Upper lobe of right lung (tissue), 1 donor: ENCODE data around the gene ZCCHC24. TPM values are rescaled to one million over a fixed set of nuclear protein-coding genes. Genes with fewer than 3 reads are reported as not detected.

Experiments
- ATAC-seq: fragments of 200-7000 bp; cut with Tn5 transposase; one replicate; pipeline ENCODE4 v1.9.1; 2020; ENCODE audit warnings: mild to moderate bottlenecking, moderate library complexity
- DNase-seq: peaks from one replicate; pipeline ENCODE4 v3.0.0-alpha.2; 2020
- H3K27ac ChIP-seq: fragments of 200-600 bp; one replicate; pipeline ENCODE4 v1.8.0; 2022
- H3K27me3 ChIP-seq: fragments of 200-600 bp; one replicate; pipeline ENCODE4 v1.8.0; 2022; ENCODE audit warnings: mild to moderate bottlenecking
- H3K36me3 ChIP-seq: fragments of 200-600 bp; one replicate; pipeline ENCODE4 v1.8.0; 2022
- H3K4me1 ChIP-seq: fragments of 200-600 bp; one replicate; pipeline ENCODE4 v1.8.0; 2022
- H3K4me3 ChIP-seq: fragments of 200-600 bp; one replicate; pipeline ENCODE4 v1.8.0; 2022; ENCODE audit warnings: mild to moderate bottlenecking
- H3K9me3 ChIP-seq: fragments of 200-600 bp; one replicate; pipeline ENCODE4 v1.8.0; 2022
- CTCF ChIP-seq: fragments of 200-600 bp; IDR thresholded peaks from one replicate; pipeline ENCODE4 v1.8.0; 2022; ENCODE audit warnings: antibody characterized with exemption
- intact Hi-C: fragments of 100-400 bp; cut with DNase I; formaldehyde crosslinking; loops from one replicate; pipeline ENCODE4 v1.11.0; 2022
- total RNA-seq: library from RNA; stranded (reverse); fragmentation: NEBNext Ultra II Directional; extraction: Animal tissue kit (Norgen Biotek cat#: 25700); gene quantifications from one replicate; pipeline ENCODE4 v1.2.1, GENCODE V29; 2021
- donor health status: DM: no; HTN: yes; CAD: no; lungs with severe emphysema.

Gene ZCCHC24
- total RNA-seq, 1 donor from 2014 or later: 32.4 TPM

GRCh38 chr10:79386637-79387465, 58.6 kb downstream of the ZCCHC24 start:
- ATAC-seq: no peak
- Histone ChIP-seq H3K36me3 (peaks cover 4% of the 10 kb centered on the region), H3K4me3 (no peak overlapping the region), H3K4me1 (no peaks in the 10 kb centered on the region), H3K9me3 (no peaks in the 10 kb centered on the region), H3K27me3 (no peaks in the 10 kb centered on the region), H3K27ac (no peak overlapping the region)
- no peak for TF ChIP-seq CTCF
- intact Hi-C loops: no loop called here
- peak; percentile 51 for DNase-seq

- no peaks in the 10 kb centered on the region for H3K9me3 ChIP-seq
- H3K36me3 ChIP-seq: peaks cover 4% of the 10 kb centered on the region
- peaks cover 5% of the 10 kb centered on the region for H3K4me1 ChIP-seq
- no peak overlapping the region for H3K27ac ChIP-seq
- no peak overlapping the region for H3K4me3 ChIP-seq
- H3K27me3 ChIP-seq: no peaks in the 10 kb centered on the region
- no peak for TF ChIP-seq CTCF
- DNase-seq (peak; percentile 55), ATAC-seq (no peak)
- intact Hi-C loops: no loop called here
Observed at GRCh38 chr10:79385804-79386531, 59.5 kb downstream of the ZCCHC24 start.

GRCh38 chr10:79385392-79385795, 60.0 kb downstream of the ZCCHC24 start:
- DNase-seq (peak; percentile 49), ATAC-seq (no peak)
- Histone ChIP-seq H3K27me3 (no peaks in the 10 kb centered on the region), H3K4me3 (no peak overlapping the region), H3K4me1 (peaks cover 11% of the 10 kb centered on the region), H3K27ac (no peak overlapping the region), H3K9me3 (no peaks in the 10 kb centered on the region), H3K36me3 (peaks cover 4% of the 10 kb centered on the region)
- intact Hi-C loops: no loop called here
- TF ChIP-seq CTCF: no peak

GRCh38 chr10:79384773-79385391, 60.5 kb downstream of the ZCCHC24 start:
- no peak overlapping the region for H3K4me3 ChIP-seq
- H3K9me3 ChIP-seq: no peaks in the 10 kb centered on the region
- DNase-seq (no peak), ATAC-seq (no peak)
- peaks cover 4% of the 10 kb centered on the region for H3K36me3 ChIP-seq
- H3K27ac ChIP-seq: no peak overlapping the region
- no peak for TF ChIP-seq CTCF
- intact Hi-C loops: no loop called here
- H3K27me3 ChIP-seq: no peaks in the 10 kb centered on the region
- H3K4me1 ChIP-seq: peaks cover 16% of the 10 kb centered on the region

- DNase-seq (peak; percentile 60), ATAC-seq (no peak)
- intact Hi-C loops: no loop called here
- Histone ChIP-seq H3K4me1 (peaks cover 23% of the 10 kb centered on the region), H3K27ac (no peak overlapping the region), H3K27me3 (no peaks in the 10 kb centered on the region), H3K36me3 (peaks cover 4% of the 10 kb centered on the region), H3K4me3 (no peak overlapping the region), H3K9me3 (no peaks in the 10 kb centered on the region)
- TF ChIP-seq CTCF: no peak
Observed at GRCh38 chr10:79383974-79384606, 61.3 kb downstream of the ZCCHC24 start.
